Colon (tissue), 2 donors: ENCODE results near the gene ANK3.

ENCODE experiments used
- FAIRE-seq: peaks from 2 replicates; lab custom pipeline; 2012; peaks lifted over from hg19 to GRCh38; lab: Jason Lieb, UNC
- donor health status: control.
- donor health status: control.

ANK3 gene

GRCh38 chr10:60222047-60222446, 167.6 kb downstream of the ANK3 start:
- no peak for FAIRE-seq

GRCh38 chr10:60212195-60212594, 177.5 kb downstream of the ANK3 start:
- no peak for FAIRE-seq

- FAIRE-seq: no peak
These were observed 179.7 kb downstream of the ANK3 start for GRCh38 chr10:60209874-60210570.

GRCh38 chr10:60208676-60209269, 180.9 kb downstream of the ANK3 start:
- peak; percentile 43 for FAIRE-seq

GRCh38 chr10:60207894-60208293, 181.8 kb downstream of the ANK3 start:
- no peak for FAIRE-seq

- no peak for FAIRE-seq
These were observed 182.9 kb downstream of the ANK3 start for GRCh38 chr10:60206735-60207134.

- no peak for FAIRE-seq
These were observed 183.9 kb downstream of the ANK3 start for GRCh38 chr10:60205741-60206140.

- FAIRE-seq: no peak
These were observed 185.6 kb downstream of the ANK3 start for GRCh38 chr10:60203993-60204618.

- FAIRE-seq: no peak
These were observed 189.0 kb downstream of the ANK3 start for GRCh38 chr10:60200682-60201053.

GRCh38 chr10:60200012-60200681, 189.5 kb downstream of the ANK3 start:
- no peak for FAIRE-seq

- no peak for FAIRE-seq
These were observed 192.5 kb downstream of the ANK3 start for GRCh38 chr10:60197206-60197605.

GRCh38 chr10:60194421-60194820, 195.3 kb downstream of the ANK3 start:
- no peak for FAIRE-seq

GRCh38 chr10:60192946-60193345, 196.7 kb downstream of the ANK3 start:
- FAIRE-seq: no peak

- no peak for FAIRE-seq
These were observed 199.7 kb downstream of the ANK3 start for GRCh38 chr10:60189861-60190475.

- no peak for FAIRE-seq
These were observed 201.1 kb downstream of the ANK3 start for GRCh38 chr10:60188548-60188947.

GRCh38 chr10:60187691-60188090, 202.0 kb downstream of the ANK3 start:
- FAIRE-seq: no peak

GRCh38 chr10:60186315-60187071, 203.2 kb downstream of the ANK3 start:
- FAIRE-seq: no peak

GRCh38 chr10:60185421-60185820, 204.3 kb downstream of the ANK3 start:
- no peak for FAIRE-seq

GRCh38 chr10:60182691-60183090, 207.0 kb downstream of the ANK3 start:
- FAIRE-seq: no peak

- no peak for FAIRE-seq
These were observed 212.8 kb downstream of the ANK3 start for GRCh38 chr10:60176925-60177324.

GRCh38 chr10:60175441-60175971, 214.2 kb downstream of the ANK3 start:
- FAIRE-seq: no peak
